AG09319 (cell line): ENCODE data around the gene AUTS2.

Source experiments
- DNase-seq: peaks from one replicate; pipeline ENCODE4 v3.0.0-alpha.2; 2010; ENCODE audit warnings: low read depth; ENCODE audit errors: extremely low read depth
- TF ChIP-seq, protein P1 (sequence below): IDR thresholded peaks from 2 replicates; pipeline ENCODE4 v1.5.1; 2011; ENCODE audit warnings: low read depth, mild to moderate bottlenecking, inconsistent platforms, low read length, moderate library complexity

AUTS2 gene

DNA sequence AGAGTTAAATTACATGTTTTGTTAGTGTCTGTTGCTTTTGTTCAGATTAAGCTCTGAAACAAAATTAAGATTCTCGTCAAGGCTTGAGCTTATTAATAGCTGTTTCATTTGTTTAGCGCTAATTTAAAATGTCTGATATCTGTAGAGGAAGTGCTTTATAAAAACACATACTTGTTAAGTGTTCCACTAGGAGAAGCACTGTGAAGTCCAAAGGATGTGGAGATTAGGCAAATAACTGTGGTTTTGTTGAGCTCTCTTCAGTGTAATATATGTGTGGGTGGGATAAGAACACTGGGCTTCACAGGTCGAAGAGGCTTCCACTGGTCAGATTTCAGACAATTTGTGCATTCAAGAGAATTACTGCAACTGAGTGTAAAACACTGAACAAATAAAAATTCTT, 242.0 kb downstream of the AUTS2 start:
- DNase-seq, result no peak

DNA sequence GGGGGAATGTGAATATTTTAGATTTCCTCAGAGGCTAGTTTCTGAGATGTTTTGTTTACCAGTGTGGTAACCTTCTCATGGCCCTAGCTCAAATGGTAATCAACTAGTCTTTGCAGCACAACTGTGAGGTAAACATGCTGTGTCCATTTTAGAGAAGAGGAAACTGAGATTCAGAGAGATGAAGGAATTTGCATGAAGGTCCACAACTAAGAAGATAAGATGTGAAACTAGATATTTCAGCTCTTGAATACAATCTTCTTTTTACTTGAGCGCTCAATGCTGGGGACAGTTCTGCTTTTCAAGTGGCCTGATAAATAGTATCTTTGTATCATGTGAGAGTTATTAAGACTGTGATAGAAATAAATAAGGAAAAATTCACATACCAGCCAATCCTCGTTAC, 245.4 kb downstream of the AUTS2 start:
- no peak for DNase-seq
- TF ChIP-seq, protein P1, sequence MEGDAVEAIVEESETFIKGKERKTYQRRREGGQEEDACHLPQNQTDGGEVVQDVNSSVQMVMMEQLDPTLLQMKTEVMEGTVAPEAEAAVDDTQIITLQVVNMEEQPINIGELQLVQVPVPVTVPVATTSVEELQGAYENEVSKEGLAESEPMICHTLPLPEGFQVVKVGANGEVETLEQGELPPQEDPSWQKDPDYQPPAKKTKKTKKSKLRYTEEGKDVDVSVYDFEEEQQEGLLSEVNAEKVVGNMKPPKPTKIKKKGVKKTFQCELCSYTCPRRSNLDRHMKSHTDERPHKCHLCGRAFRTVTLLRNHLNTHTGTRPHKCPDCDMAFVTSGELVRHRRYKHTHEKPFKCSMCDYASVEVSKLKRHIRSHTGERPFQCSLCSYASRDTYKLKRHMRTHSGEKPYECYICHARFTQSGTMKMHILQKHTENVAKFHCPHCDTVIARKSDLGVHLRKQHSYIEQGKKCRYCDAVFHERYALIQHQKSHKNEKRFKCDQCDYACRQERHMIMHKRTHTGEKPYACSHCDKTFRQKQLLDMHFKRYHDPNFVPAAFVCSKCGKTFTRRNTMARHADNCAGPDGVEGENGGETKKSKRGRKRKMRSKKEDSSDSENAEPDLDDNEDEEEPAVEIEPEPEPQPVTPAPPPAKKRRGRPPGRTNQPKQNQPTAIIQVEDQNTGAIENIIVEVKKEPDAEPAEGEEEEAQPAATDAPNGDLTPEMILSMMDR, result no peak

More for the DNA sequence above, 242.0 kb downstream of the AUTS2 start:
- TF ChIP-seq, protein P1, result no peak

DNA sequence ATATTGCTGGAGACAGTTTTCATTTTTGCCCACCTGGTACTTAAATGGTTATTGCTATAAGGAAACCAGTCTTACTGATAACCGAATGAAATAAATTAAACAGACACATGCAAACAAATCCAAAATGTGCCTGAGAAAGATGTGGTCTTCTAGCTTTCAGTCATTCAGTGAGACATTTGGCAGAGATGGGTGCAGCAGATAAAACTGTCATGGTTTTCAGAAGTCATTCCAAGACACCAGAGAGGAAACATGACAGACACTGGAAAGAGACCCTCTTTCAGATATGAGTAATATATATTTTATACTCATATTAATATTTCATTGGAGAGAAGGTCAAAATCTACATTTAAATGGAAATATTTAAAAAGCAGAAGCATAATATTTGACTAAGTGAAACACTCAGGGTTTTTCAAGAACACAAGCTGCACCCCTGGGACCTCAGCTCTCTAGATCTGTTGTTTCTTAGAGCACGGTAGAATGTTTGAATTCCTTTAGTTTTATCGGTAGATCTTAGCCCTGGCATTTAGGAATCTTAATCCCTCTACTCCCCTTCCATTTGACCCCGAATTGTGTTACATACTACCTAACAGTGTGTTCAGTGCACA, 246.1 kb downstream of the AUTS2 start:
- TF ChIP-seq, protein P1, result no peak
- no peak for DNase-seq

DNA sequence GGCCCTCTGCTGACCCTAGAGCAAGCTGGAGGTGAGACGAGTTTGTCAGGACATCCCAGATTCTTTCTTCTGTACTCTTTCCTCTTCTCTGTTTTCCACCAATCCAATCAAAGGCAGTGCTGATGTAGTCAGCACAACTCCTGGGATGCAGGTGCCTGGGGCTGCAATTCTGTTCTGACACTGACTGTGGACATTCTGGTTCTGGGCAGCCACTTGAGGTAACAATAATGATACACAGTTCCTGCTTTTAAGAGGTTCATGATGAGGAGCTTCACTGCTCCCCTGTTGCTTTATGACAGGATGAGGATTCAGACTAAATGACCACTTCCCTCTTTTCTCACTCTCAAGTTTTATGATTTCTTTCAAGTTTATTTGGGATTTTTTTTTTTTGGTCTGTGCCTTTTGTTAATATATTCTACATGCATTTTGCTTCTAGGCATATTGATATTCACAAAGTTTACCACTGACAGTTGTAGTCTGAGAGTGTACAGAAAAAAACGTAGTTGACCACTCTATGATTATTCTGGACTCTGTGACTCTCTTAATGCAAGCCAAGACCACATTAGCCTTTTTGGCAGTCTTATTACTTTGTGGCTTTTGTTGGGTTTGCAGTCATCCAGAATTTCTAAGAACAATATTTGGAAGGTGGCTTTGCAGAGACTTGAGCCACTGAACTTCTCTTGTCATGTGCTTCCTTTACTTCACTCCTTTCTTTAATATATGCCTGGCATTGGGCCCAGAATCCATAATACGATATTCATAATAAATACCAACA, 247.6 kb downstream of the AUTS2 start:
- TF ChIP-seq, protein P1, result no peak
- no peak for DNase-seq

DNA sequence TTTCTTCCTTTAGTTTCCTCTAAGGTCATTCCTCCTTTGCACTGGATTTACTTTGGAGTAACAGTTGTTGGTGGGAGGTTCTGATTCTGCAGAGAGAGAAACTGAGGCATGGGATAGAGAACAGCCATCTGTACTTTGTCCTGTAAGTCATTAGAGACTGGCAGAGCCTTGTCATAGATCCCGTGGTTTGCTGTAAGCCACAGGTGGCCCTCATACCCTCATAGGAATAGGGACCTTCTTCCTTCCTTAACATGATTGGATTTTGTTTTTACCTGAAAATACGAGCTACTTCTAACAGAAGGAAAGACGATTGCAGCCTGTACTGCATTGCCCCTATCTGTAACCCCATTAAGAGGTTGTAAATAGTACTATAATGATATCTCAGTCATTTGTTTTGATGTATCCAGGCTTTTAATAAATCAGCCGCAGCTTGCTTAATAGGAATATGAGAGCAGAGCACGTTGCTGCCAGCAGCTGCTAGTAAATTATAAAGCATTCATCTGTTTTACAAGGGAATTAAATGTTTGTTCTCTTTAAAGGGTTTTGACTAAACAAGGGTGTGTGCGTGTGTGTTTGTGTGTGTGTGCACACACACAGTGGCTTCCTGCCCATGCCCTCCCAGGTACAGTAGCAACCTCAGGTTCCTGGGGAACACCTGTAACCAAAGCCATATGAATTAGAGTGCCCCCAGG, 249.8 kb downstream of the AUTS2 start:
- TF ChIP-seq, protein P1, result no peak
- DNase-seq, result no peak

DNA sequence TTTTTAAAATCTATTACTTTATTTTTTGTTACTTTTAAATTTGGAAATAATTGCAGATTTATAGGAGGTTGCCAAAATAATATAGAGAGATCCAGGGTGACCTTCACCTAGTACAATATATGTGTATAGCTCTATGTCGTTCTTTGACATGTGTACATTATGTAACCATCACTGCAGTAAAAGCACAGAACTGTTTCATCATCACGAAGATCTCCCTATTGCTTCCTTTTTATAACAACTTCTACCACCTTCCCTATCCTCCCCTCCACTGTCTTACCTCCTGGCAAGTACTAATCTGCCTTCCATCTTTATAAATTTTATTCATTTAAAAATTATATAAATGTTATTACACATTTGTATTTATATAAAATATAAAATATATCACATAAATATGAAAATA, 251.0 kb downstream of the AUTS2 start:
- TF ChIP-seq, protein P1, result no peak
- no peak for DNase-seq

DNA sequence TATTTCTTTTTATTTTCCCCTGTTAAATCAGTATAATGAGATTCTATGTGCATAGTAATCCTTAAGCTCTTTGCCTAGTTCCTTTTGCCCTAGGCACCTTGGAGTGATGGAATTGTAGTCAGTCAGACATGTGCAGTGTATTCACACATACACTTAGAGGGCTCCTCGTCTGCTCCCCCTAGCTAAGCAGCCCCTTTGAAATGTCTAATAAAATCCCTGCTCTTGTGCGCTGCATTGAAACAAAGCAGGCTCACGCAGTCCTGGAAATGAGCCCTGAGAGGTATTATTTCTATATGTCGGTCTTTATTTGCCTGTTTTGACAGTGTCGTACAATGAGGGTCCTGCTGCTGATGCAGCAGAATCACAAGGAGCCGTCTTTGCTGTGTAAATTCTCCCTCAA, 258.7 kb downstream of the AUTS2 start:
- DNase-seq, result no peak
- TF ChIP-seq, protein P1, result no peak
